H1 (cell line): Measurements from ENCODE around the gene TRIOBP. TPM values are rescaled to one million over a fixed set of nuclear protein-coding genes. Genes with fewer than 3 reads are reported as not detected.

Source experiments
- CTCF ChIA-PET: fragments of 300-600 bp; sonication (Branson Sonifier 250); formaldehyde crosslinking; loops from one replicate; lab custom pipeline; 2021; ENCODE audit not compliant: partially characterized antibody; lab: Charles Lee
- POLR2A ChIA-PET: fragments of 300-600 bp; sonication (Branson Sonifier 250); formaldehyde crosslinking; loops from one replicate; lab custom pipeline; 2021; ENCODE audit warnings: inconsistent platforms; ENCODE audit not compliant: partially characterized antibody; lab: Charles Lee
- DNase-seq, 2 experiments: peaks; one replicate each; pipeline versions ENCODE4 v3.0.0 to v3.0.0-alpha.2; 2010 to 2022; ENCODE audit warnings: low spot score in 2 of 2, low read depth in 1 of 2, mixed read lengths in 1 of 2
- FAIRE-seq: peaks from 2 replicates; lab custom pipeline; 2011; peaks lifted over from hg19 to GRCh38; lab: Jason Lieb, UNC
- H2AFZ ChIP-seq: 2 replicates; pipeline ENCODE4 v1.8.1; 2012; ENCODE audit warnings: low read length, inconsistent platforms
- H2AK5ac ChIP-seq: 2 replicates; pipeline ENCODE4 v1.6.1; 2013; ENCODE audit warnings: low read depth, low read length
- H2BK120ac ChIP-seq: replicated peaks from 2 replicates; pipeline ENCODE3; 2013; ENCODE audit warnings: low read depth, low read length, inconsistent platforms
- H2BK12ac ChIP-seq: 2 replicates; pipeline ENCODE4 v1.6.1; 2013; ENCODE audit warnings: low read depth, low read length
- H2BK15ac ChIP-seq: 2 replicates; pipeline ENCODE4 v1.6.1; 2013; ENCODE audit warnings: low read length
- H2BK20ac ChIP-seq: 2 replicates; pipeline ENCODE4 v1.6.1; 2013; ENCODE audit warnings: low read length
- H2BK5ac ChIP-seq: 2 replicates; pipeline ENCODE4 v1.6.1; 2013; ENCODE audit warnings: low read depth, low read length
- H3K14ac ChIP-seq: 2 replicates; pipeline ENCODE4 v1.6.1; 2013; ENCODE audit warnings: inconsistent platforms; ENCODE audit not compliant: insufficient read length
- H3K18ac ChIP-seq: 2 replicates; pipeline ENCODE4 v1.6.1; 2013; ENCODE audit warnings: low read length; ENCODE audit errors: extremely low read depth
- H3K23ac ChIP-seq: 2 replicates; pipeline ENCODE4 v1.6.1; 2013; ENCODE audit warnings: inconsistent platforms; ENCODE audit not compliant: insufficient read length
- H3K23me2 ChIP-seq: 2 replicates; pipeline ENCODE4 v1.6.1; 2013; ENCODE audit warnings: low read depth, low read length
- H3K27ac ChIP-seq: 2 replicates; pipeline ENCODE4 v1.6.1; 2011; ENCODE audit warnings: low read depth, low read length, inconsistent platforms
- H3K27me3 ChIP-seq, 4 experiments: replicated peaks in 1 of 4; 1 replicate in 1 of 4; 2 replicates in 3 of 4; pipeline versions ENCODE4 v1.6.1 to v1.8.1; 2011 to 2013; ENCODE audit warnings: low read length in 3 of 4, mild to moderate bottlenecking in 3 of 4, inconsistent platforms in 2 of 4, mixed read lengths in 2 of 4, moderate library complexity in 1 of 4; ENCODE audit not compliant: control insufficient read depth in 3 of 4, insufficient read depth in 3 of 4; ENCODE audit errors: extremely low read depth in 1 of 4
- H3K36me3 ChIP-seq, 4 experiments: 2 replicates each; pipeline versions ENCODE4 v1.6.1 to v1.8.1; 2011 to 2013; ENCODE audit warnings: mild to moderate bottlenecking in 4 of 4, low read length in 3 of 4, moderate library complexity in 2 of 4, control low read depth in 1 of 4, inconsistent platforms in 1 of 4; ENCODE audit not compliant: insufficient read depth in 4 of 4, control insufficient read depth in 2 of 4
- H3K4ac ChIP-seq: replicated peaks from 2 replicates; pipeline ENCODE3; 2013; ENCODE audit warnings: low read length, low read depth, mixed read lengths, inconsistent platforms; ENCODE audit not compliant: insufficient read length
- H3K4me1 ChIP-seq, 4 experiments: replicated peaks in 1 of 4; 1 replicate in 1 of 4; 2 replicates in 3 of 4; pipeline versions ENCODE4 v1.6.1 to v1.8.1; 2011 to 2013; ENCODE audit warnings: low read length in 3 of 4, inconsistent platforms in 2 of 4, mixed read lengths in 1 of 4; ENCODE audit not compliant: insufficient read depth in 4 of 4, control insufficient read depth in 3 of 4
- H3K4me2 ChIP-seq, 2 experiments: 2 replicates each; pipeline versions ENCODE4 v1.6.1 to v1.8.1; 2011 to 2013; ENCODE audit warnings: low read depth in 2 of 2, low read length in 2 of 2, control low read depth in 1 of 2, inconsistent platforms in 1 of 2, mild to moderate bottlenecking in 1 of 2; ENCODE audit not compliant: insufficient read depth in 1 of 2
- H3K4me3 ChIP-seq, 4 experiments: fragments of 200-600, 300-600 bp in 1 of 4; sonication (generic), shearing (Covaris generic), sonication (Bioruptor Twin) in 1 of 4; 2 replicates each; pipeline versions ENCODE4 v1.5.1 to v1.8.1; 2011 to 2016; ENCODE audit warnings: low read length in 4 of 4, low read depth in 3 of 4, control low read depth in 2 of 4, inconsistent platforms in 2 of 4, mild to moderate bottlenecking in 2 of 4, mixed read lengths in 1 of 4, moderate library complexity in 1 of 4; ENCODE audit not compliant: insufficient read depth in 2 of 4; ENCODE audit errors: extremely low read depth in 1 of 4
- H3K56ac ChIP-seq: replicated peaks from 2 replicates; pipeline ENCODE3; 2013; ENCODE audit warnings: low read depth, mild to moderate bottlenecking, mixed read lengths, low read length, inconsistent platforms; ENCODE audit not compliant: insufficient read length
- H3K79me1 ChIP-seq: 2 replicates; pipeline ENCODE4 v1.6.1; 2013; ENCODE audit warnings: low read depth, low read length, control low read depth
- H3K79me2 ChIP-seq, 2 experiments: 2 replicates each; pipeline versions ENCODE4 v1.6.1 to v1.8.1; 2012 to 2013; ENCODE audit warnings: low read length in 2 of 2, mild to moderate bottlenecking in 2 of 2, inconsistent platforms in 1 of 2; ENCODE audit not compliant: insufficient read depth in 2 of 2, control insufficient read depth in 1 of 2
- H3K9ac ChIP-seq, 4 experiments: replicated peaks in 1 of 4; 1 replicate in 1 of 4; 2 replicates in 3 of 4; pipeline versions ENCODE4 v1.6.1 to v1.8.1; 2011 to 2013; ENCODE audit warnings: low read depth in 3 of 4, low read length in 3 of 4, control low read depth in 2 of 4, mild to moderate bottlenecking in 2 of 4, moderate library complexity in 2 of 4, inconsistent platforms in 1 of 4; ENCODE audit errors: extremely low read depth in 1 of 4
- H3K9me3 ChIP-seq, 2 experiments: 2 replicates each; pipeline versions ENCODE4 v1.6.1 to v1.8.1; 2012 to 2013; ENCODE audit warnings: mild to moderate bottlenecking in 2 of 2, moderate library complexity in 2 of 2, control low read depth in 1 of 2, inconsistent platforms in 1 of 2, low read depth in 1 of 2, low read length in 1 of 2, mixed read lengths in 1 of 2; ENCODE audit not compliant: insufficient read depth in 2 of 2
- H4K20me1 ChIP-seq, 2 experiments: replicated peaks in 1 of 2; 2 replicates each; pipeline versions ENCODE3 to v1.8.1; 2011 to 2013; ENCODE audit warnings: inconsistent platforms in 2 of 2, low read length in 2 of 2, mild to moderate bottlenecking in 1 of 2; ENCODE audit not compliant: insufficient read depth in 2 of 2, control insufficient read depth in 1 of 2
- H4K5ac ChIP-seq: 2 replicates; pipeline ENCODE4 v1.6.1; 2013; ENCODE audit warnings: low read length, low read depth, mixed read lengths, inconsistent platforms; ENCODE audit not compliant: insufficient read length
- H4K8ac ChIP-seq: 2 replicates; pipeline ENCODE4 v1.8.0; 2013; ENCODE audit warnings: mild to moderate bottlenecking, moderate library complexity, low read length, inconsistent platforms; ENCODE audit not compliant: insufficient read depth; ENCODE audit errors: extremely low read depth
- H4K91ac ChIP-seq: replicated peaks from 2 replicates; pipeline ENCODE3; 2013; ENCODE audit warnings: low read length, mixed read lengths, inconsistent platforms; ENCODE audit not compliant: insufficient read length
- ATF3 ChIP-seq: IDR thresholded peaks from 2 replicates; pipeline ENCODE4 v1.6.1; 2011; ENCODE audit warnings: low read depth, mild to moderate bottlenecking, low read length; ENCODE audit not compliant: insufficient read depth
- CREB1 ChIP-seq: IDR thresholded peaks from 2 replicates; pipeline ENCODE4 v1.6.1; 2012; ENCODE audit warnings: inconsistent platforms
- GTF2F1 ChIP-seq: IDR thresholded peaks from 2 replicates; pipeline ENCODE4 v1.6.1; 2012; ENCODE audit warnings: low read depth, low read length, improper control_type of control experiment, borderline replicate concordance
- JUN ChIP-seq: IDR thresholded peaks from 2 replicates; pipeline ENCODE4 v1.6.1; 2011; ENCODE audit warnings: low read depth, mild to moderate bottlenecking, improper control_type of control experiment, low read length
- POU5F1 ChIP-seq: IDR thresholded peaks from 2 replicates; pipeline ENCODE4 v1.6.1; 2011; ENCODE audit warnings: low read depth, mild to moderate bottlenecking, low read length, moderate library complexity
- RAD21 ChIP-seq, 2 experiments: IDR thresholded peaks in 1 of 2; conservative IDR thresholded peaks in 1 of 2; 2 replicates each; pipeline ENCODE4 v1.6.1; 2011; ENCODE audit warnings: low read depth in 2 of 2, low read length in 2 of 2, improper control_type of control experiment in 1 of 2, inconsistent platforms in 1 of 2, mild to moderate bottlenecking in 1 of 2, moderate library complexity in 1 of 2
- RNF2 ChIP-seq: fragments of 200-900, 300-1000 bp; sonication (generic); IDR thresholded peaks from 2 replicates; pipeline ENCODE4 v1.7.1; 2016; ENCODE audit warnings: borderline replicate concordance, low read depth, mild to moderate bottlenecking, antibody characterized with exemption, low read length; ENCODE audit not compliant: poor library complexity, severe bottlenecking; ENCODE audit errors: missing control alignments
- SUZ12 ChIP-seq: fragments of 200-600 bp; sonication (generic); IDR thresholded peaks from 2 replicates; pipeline ENCODE4 v1.6.1; 2012; ENCODE audit warnings: mild to moderate bottlenecking, inconsistent platforms, low read length, moderate library complexity, mixed read lengths
- WGBS, 2 experiments: shearing (Covaris generic) in 1 of 2; methylation state at CpG; one replicate each; pipeline versions ENCODE4 v1.1.6 to v1.1.7; 2013 to 2015; ENCODE audit warnings: low lambda C conversion rate in 2 of 2, mixed read lengths in 2 of 2, inconsistent platforms in 1 of 2, low coverage in 1 of 2, missing lambda C conversion rate in 1 of 2; ENCODE audit not compliant: insufficient replicate concordance in 2 of 2, insufficient coverage in 1 of 2, insufficient read length in 1 of 2; ENCODE audit errors: extremely low coverage in 1 of 2, missing lambda C conversion rate in 1 of 2; 5-methylcytosine and 5-hydroxymethylcytosine counted together
- polyA plus RNA-seq, 7 experiments: library from polyadenylated mRNA; depleted of rRNA in 3 of 7; stranded (reverse) in 5 of 7; unstranded in 2 of 7; fragments of >200 nt in 5 of 7; fragments of 200-250 nt in 2 of 7; gene quantifications; 1 replicate in 5 of 7; 2 replicates in 1 of 7; 4 replicates in 1 of 7; pipeline versions ENCODE4 v1.2.1 to v1.2.3, GENCODE V29; 2011 to 2013; ENCODE audit warnings: missing spikeins in 2 of 7, mixed read lengths in 2 of 7
- total RNA-seq: library from RNA; stranded (reverse); fragmentation: NEBNext Ultra II Directional; extraction: Animal tissue kit (Norgen Biotek cat#: 25700); gene quantifications from 2 replicates; pipeline ENCODE4 v1.2.1, GENCODE V29; 2021

TRIOBP gene
- total and polyA plus RNA-seq, 2 of the 8 experiments (the other 6 are each of a cell fraction or from before 2014, with no cell fraction given): 18.2 to 27.3 TPM

- Histone ChIP-seq H3K27ac (no peak overlapping the region), H4K8ac (no peak overlapping the region), H3K79me2 (no peaks in the 10 kb centered on the region), H3K23me2 (no peaks in the 10 kb centered on the region), H3K18ac (no peak overlapping the region), H4K91ac (no peak overlapping the region), H2BK20ac (no peak overlapping the region), H3K79me1 (no peaks in the 10 kb centered on the region), H3K27me3 (peaks cover 0 to 5% (median 2%) of the 10 kb centered on the region in 4 experiments; a peak in 2 of 7 replicates), H3K4me2 (no peak overlapping the region), H3K4me1 (peaks cover 0 to 2% (median 0%) of the 10 kb centered on the region in 4 experiments; a peak in 1 of 7 replicates), H3K9me3 (no peaks in the 10 kb centered on the region), H2BK15ac (no peak overlapping the region; the same call in 1 of the 2 replicates), H2BK5ac (no peak overlapping the region), H2AFZ (no peak overlapping the region), H2BK120ac (no peak overlapping the region), H3K4me3 (no peak overlapping the region), H2AK5ac (no peak overlapping the region), H4K20me1 (peaks cover 0 to 2% of the 10 kb centered on the region in 2 experiments), H3K9ac (no peak overlapping the region), H3K23ac (no peak overlapping the region), H3K36me3 (peaks cover 0 to 8% (median 5%) of the 10 kb centered on the region in 4 experiments; a peak in 3 of 8 replicates), H4K5ac (no peak overlapping the region), H3K14ac (no peak overlapping the region), H3K4ac (no peak overlapping the region), H2BK12ac (no peak overlapping the region), H3K56ac (no peak overlapping the region)
- FAIRE-seq (no peak), DNase-seq (no peak)
- 89% methylated on average over 16 of the region's 17 CpGs; no CpG with 5 or more reads in 1 of the 2 experiments for WGBS, 2 experiments
- POLR2A ChIA-PET: interaction anchor here (0.5 to 2.5 kb wide), 11 partner anchors 9 to 796 kb away, joined by 3 to 11 read pairs (median 5); a partner anchor contains a TSS
- CTCF ChIA-PET: interaction anchor here (0.6 to 3.5 kb wide), 5 partner anchors 8 to 189 kb away, joined by 3 to 14 read pairs (median 3); no protein-coding TSS in a partner anchor
- TF ChIP-seq ATF3 (no peak), CREB1 (no peak), JUN (no peak), RNF2 (no peak), POU5F1 (no peak), SUZ12 (no peak), GTF2F1 (no peak), RAD21 (IDR thresholded peaks at IDR 0.05 in 1 of 2, conservative IDR thresholded peaks at IDR 0.05 in 1 of 2; ENCODE audit: low read depth in 2 of 2, low read length in 2 of 2) (no peak)
These were observed 79.2 kb downstream of the TRIOBP start for GRCh38 chr22:37775785-37776638.
